ENCODE data around the gene PCNT.

- TF ChIP-seq CTCF (IDR thresholded peaks at IDR 0.05): no peak
- no peak for TF ChIP-seq EZH2 (IDR thresholded peaks at IDR 0.05; ENCODE audit: borderline replicate concordance, insufficient read depth, low read depth, low read length, poor library complexity, severe bottlenecking)
These were observed 165.8 kb downstream of the PCNT start for GRCh38 chr21:46489800-46490199.

Data from B cell (primary cell).